IPS-NIHi7 (cell line): ENCODE data around the gene CIT.

Experiments
- DNase-seq: peaks from one replicate; pipeline ENCODE4 v3.0.0; 2012; ENCODE audit warnings: mixed read lengths; ENCODE audit errors: extremely low spot score

The CIT gene

GRCh38 chr12:119803381-119803791 is 73.7 kb downstream of the CIT start:
- DNase-seq, result peak; percentile 82

DNA sequence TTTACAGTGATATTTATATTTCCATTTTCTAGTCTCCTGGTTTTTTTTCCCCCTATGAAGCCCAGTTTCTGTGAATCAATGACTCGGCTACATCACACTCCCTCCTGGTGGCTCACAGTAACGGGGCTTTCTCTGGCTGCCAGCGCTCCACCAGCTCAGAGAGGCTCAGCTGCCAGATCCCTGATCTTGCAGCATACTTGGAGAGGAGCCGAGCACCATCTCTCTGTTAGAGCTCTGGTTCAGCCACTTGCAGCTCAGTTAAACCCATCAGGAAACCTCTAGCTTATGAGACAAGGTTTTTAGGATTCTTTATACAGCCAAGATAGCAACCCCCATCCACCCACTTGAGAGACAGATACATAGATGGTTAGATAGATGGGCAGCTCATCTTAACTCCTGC is 74.6 kb downstream of the CIT start:
- DNase-seq, result no peak

GRCh38 chr12:119797090-119797489 is 80.0 kb downstream of the CIT start:
- DNase-seq, result no peak

GRCh38 chr12:119796292-119796691 is 80.8 kb downstream of the CIT start:
- DNase-seq, result no peak

DNA sequence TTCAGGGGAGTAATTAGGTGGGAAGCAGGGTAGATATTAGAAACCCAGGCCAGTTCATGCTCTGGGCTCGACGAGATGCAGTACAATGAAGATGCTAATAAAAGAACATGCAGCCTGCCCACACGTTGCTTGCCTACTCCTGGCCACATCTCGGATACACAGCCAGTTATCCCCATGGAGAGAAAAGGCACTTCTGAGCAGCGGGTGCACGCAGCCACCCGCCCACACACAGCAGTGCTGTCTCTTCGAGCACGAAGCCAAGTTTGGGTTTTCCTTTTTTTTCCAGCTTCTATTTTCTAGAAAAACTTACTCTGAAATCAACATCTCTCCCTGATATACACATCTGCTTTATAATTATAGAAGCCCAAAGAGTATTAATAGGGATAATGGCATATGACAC is 85.7 kb downstream of the CIT start:
- DNase-seq, result no peak

GRCh38 chr12:119788786-119789185 is 88.3 kb downstream of the CIT start:
- no peak for DNase-seq

GRCh38 chr12:119786539-119786938 is 90.6 kb downstream of the CIT start:
- no peak for DNase-seq

GRCh38 chr12:119784673-119785072 is 92.4 kb downstream of the CIT start:
- no peak for DNase-seq

GRCh38 chr12:119783787-119784186 is 93.3 kb downstream of the CIT start:
- DNase-seq, result no peak

DNA sequence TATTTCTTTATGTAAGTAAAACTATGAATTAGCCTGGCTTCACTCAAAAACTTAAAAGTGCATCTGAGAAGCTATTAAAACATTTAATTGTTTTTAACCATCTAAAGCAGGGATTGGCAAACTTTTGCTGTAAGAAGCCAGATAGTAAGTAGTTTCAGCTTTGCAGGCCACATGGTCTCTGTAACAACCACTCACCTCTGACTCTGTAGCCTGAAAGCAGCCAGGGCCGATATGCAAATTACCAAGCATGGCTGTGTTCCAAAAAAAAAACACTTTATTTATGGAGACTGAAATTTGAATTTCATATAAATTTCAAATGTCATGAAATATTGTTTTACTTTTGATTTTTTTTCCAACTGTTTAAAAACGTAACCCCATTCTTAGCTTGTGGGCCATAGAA is 95.3 kb downstream of the CIT start:
- no peak for DNase-seq

DNA sequence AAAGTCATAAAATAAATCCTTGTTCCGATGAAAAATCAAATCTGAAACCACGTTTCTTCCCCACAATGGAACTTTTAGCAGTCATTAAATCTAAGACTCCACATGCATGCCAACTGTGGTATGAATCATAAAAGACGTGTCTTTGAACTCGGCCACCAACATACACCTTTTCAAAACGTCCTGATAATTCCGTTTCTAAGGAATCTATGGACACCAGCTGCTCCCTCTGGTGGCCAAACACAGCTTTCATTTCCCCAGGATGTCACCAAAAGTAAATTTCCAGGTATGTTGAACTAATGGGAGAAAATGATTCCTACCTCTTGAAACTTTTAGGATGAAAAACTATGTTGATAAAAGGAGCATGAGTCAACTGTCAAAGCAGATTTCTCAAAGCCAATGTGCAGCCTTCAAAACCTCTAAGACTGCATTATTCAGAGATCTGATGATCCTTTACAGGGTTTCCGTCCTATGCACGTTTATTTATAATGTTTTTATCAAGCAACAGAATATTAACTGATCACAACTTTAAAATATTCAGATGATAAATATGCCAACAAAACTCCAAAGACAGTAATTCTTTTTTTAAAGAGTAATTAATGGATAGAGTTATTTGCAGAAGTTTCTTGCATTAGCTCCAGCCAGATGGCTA is 96.2 kb downstream of the CIT start:
- DNase-seq, result peak; percentile 60

DNA sequence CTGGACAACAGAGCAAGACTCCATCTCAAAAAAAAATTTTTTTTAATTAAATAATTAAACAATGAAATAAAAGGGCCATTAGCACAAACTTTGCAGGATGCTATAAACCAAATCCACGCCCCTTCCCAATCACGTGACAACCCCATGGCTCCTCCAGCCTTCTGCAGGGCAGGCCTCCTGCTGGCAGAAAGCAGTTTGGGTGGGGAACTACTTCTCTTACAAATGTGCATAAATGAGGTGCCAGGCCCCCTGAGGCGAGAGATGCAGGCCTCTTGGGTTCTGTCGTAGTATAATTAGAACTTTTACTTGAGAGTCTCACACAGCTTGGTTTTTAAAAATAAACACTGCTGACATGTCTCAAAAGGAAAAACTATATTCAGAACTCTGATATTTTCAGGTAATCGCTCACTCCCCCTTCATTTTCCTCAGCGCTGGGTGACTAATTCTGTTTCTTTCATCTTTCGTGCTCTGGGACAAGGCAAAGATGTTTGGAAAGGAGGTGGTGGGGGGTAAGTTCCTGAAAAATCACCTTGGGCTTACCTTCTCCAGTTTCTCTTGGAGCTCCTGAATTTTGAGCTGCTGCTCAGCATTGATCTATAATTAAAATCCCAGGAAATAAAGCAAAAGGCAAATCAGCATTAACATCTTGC is 101.7 kb downstream of the CIT start:
- DNase-seq, result peak; percentile 48

- DNase-seq, result no peak
These were observed 104.7 kb downstream of the CIT start for GRCh38 chr12:119772431-119772830.

GRCh38 chr12:119770146-119770545 is 107.0 kb downstream of the CIT start:
- DNase-seq, result no peak

- no peak for DNase-seq
These were observed 114.5 kb downstream of the CIT start for GRCh38 chr12:119762619-119763018.

DNA sequence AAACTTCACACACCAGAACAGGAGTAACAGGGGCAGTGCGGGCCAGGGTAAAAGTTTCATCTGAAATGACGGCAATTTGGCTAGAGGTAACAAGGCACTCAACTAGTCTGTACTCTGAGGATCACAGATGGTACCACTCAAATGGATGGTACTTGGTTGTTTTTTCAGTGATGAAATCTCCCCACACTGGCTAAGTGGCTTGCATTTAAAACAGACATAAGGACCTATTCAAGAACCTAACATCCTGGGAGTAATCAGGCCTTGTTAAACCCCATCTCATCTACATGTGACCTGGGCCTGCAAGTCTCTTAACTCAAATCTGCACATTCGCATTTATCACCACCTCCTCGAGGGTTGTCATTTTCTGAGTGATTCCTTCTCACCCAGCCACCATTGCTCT is 118.4 kb downstream of the CIT start:
- DNase-seq, result no peak

DNA sequence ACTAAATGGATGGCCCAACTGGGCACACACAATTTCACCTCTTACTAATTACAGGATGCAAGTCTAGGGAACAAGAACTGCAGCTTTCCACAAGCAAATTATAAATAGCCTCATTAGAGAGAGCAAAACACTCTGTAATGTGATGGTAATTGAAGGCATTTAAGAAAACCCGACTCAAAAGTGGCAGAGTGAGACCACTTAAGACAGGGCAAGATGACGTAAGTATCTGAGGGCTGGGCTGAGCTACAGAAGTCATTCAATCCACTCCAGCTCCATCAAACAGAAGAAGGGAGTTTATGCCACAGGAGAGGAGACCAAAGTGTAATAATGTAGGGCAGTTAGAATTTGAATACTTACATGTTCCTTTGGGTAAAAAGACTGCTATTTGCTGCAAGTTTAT is 118.9 kb downstream of the CIT start:
- DNase-seq, result no peak

- DNase-seq, result no peak
These were observed 125.2 kb downstream of the CIT start for GRCh38 chr12:119751961-119752360.

DNA sequence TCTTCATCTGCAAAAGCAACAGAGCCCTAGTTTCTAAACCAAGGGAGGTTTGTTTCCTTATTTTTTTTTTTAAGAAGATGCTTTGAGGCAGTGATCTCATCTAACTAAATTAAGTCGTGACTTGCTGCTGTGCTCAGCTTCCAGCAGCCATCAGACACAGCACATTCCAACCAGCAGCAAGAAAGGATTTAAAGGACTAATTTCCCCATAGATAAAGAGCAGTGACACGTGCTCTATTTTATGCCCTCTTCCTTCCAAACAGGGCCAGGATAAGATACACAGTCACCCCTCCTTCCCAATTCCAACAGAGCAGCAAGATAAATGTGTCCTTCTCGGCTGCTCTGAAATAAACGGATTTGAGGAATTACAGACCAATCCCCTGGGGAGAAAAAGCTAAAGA is 127.5 kb downstream of the CIT start:
- DNase-seq, result no peak

GRCh38 chr12:119748497-119748896 is 128.6 kb downstream of the CIT start:
- DNase-seq, result no peak

GRCh38 chr12:119746169-119746568 is 131.0 kb downstream of the CIT start:
- no peak for DNase-seq

GRCh38 chr12:119744900-119745606 is 132.1 kb downstream of the CIT start:
- DNase-seq, result no peak

GRCh38 chr12:119742700-119743099 is 134.4 kb downstream of the CIT start:
- DNase-seq, result no peak
